PFSK-1 (cell line): ENCODE data around the gene SERGEF.
A peak's percentile ranks its signal among the peaks of the same experiment; 100 is the strongest.

Experiments
- FOXP2 ChIP-seq: optimal IDR thresholded peaks from 2 replicates; pipeline ENCODE3; 2011; ENCODE audit warnings: borderline replicate concordance, control low read depth, inconsistent platforms; ENCODE audit not compliant: insufficient read depth; ENCODE audit errors: extremely low read length, extremely low read depth
- POLR2AphosphoS5 ChIP-seq: IDR thresholded peaks from 2 replicates; pipeline ENCODE4 v1.6.1; 2012; ENCODE audit warnings: low read depth, mild to moderate bottlenecking, control low read depth, low read length, moderate library complexity
- SIN3A ChIP-seq: IDR thresholded peaks from 2 replicates; pipeline ENCODE4 v1.6.1; 2012; ENCODE audit warnings: mild to moderate bottlenecking, low read length, moderate library complexity, borderline replicate concordance; ENCODE audit not compliant: insufficient read depth
- TAF1 ChIP-seq: IDR thresholded peaks from 2 replicates; pipeline ENCODE4 v1.6.1; 2012; ENCODE audit warnings: low read length, control low read depth, borderline replicate concordance; ENCODE audit not compliant: insufficient read depth
- TF ChIP-seq, protein P1 (sequence below), 2 experiments: IDR thresholded peaks; 2 replicates each; pipeline versions ENCODE4 v1.6.1 to v1.8.0; 2011 to 2012; ENCODE audit warnings: low read depth in 2 of 2, low read length in 2 of 2, control low read depth in 1 of 2, inconsistent platforms in 1 of 2, mild to moderate bottlenecking in 1 of 2, moderate library complexity in 1 of 2; ENCODE audit not compliant: insufficient read depth in 1 of 2

SERGEF gene

DNA sequence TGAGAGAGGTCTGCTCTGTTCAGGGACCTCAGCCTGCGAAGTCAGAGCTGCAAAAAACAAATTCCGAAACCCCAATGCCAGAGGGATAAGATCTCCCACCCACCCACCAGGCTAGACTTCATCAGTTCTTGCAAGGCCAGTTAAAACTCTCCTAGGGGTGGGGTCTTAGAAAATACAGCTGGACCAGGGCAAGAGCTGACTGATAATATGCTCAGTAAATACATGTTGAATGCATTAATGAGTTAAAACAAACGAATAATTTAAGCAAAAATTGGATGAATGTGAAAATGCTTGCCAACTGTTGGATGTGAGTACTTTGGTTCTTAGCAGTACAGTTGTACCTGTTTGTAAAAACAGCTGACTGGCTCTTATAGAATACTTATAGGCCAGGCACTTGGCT is 129.8 kb downstream of the SERGEF start:
- no peak for TF ChIP-seq TAF1
- no peak for TF ChIP-seq POLR2AphosphoS5

DNA sequence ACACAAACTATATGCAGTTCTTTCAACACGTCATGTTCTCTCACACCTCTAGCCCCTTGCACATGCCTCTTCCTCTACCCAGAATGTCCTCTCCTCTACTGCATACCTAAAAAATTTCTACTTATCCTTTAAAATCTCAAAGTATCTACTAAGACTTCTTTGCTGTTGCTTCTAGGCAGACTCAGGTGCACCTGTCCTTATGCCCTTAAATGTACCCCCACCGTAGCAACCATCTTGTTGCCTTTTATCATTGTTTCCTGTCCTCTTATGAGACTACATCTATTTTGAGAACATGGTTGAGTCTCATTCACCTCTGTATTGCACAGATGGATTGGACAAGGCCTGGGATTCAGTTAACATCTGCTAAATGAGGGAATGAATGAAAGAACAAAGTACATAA is 134.1 kb downstream of the SERGEF start:
- TF ChIP-seq, protein P1, sequence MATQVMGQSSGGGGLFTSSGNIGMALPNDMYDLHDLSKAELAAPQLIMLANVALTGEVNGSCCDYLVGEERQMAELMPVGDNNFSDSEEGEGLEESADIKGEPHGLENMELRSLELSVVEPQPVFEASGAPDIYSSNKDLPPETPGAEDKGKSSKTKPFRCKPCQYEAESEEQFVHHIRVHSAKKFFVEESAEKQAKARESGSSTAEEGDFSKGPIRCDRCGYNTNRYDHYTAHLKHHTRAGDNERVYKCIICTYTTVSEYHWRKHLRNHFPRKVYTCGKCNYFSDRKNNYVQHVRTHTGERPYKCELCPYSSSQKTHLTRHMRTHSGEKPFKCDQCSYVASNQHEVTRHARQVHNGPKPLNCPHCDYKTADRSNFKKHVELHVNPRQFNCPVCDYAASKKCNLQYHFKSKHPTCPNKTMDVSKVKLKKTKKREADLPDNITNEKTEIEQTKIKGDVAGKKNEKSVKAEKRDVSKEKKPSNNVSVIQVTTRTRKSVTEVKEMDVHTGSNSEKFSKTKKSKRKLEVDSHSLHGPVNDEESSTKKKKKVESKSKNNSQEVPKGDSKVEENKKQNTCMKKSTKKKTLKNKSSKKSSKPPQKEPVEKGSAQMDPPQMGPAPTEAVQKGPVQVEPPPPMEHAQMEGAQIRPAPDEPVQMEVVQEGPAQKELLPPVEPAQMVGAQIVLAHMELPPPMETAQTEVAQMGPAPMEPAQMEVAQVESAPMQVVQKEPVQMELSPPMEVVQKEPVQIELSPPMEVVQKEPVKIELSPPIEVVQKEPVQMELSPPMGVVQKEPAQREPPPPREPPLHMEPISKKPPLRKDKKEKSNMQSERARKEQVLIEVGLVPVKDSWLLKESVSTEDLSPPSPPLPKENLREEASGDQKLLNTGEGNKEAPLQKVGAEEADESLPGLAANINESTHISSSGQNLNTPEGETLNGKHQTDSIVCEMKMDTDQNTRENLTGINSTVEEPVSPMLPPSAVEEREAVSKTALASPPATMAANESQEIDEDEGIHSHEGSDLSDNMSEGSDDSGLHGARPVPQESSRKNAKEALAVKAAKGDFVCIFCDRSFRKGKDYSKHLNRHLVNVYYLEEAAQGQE (IDR thresholded peaks at IDR 0.05; ENCODE audit: insufficient read depth in 1 of 2, low read depth in 2 of 2, low read length in 2 of 2), result no peak
- no peak for TF ChIP-seq POLR2AphosphoS5
- TF ChIP-seq SIN3A, result no peak
- no peak for TF ChIP-seq TAF1
- no peak for TF ChIP-seq FOXP2

DNA sequence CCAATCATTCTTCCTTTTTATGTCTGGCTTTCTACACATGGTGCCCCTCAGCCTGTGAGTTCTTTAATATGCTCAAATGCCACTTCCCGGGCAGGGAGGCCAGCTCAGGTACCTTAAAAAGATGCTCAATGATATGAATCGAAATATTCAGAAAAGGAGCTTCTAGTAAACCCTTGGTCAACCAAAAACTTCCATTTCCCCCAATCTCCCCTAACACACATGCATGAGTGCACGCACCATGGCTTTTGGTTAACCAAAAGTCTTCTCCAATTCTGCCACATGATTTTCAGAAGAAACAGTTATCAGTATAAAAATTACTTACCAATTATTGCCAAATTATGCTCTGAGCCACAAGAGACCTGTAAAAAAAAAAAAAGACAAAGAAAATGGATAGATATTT is 135.0 kb downstream of the SERGEF start:
- TF ChIP-seq, protein P1 (IDR thresholded peaks at IDR 0.05; ENCODE audit: insufficient read depth in 1 of 2, low read depth in 2 of 2, low read length in 2 of 2), result no peak
- TF ChIP-seq POLR2AphosphoS5 (no peak), TAF1 (no peak), SIN3A (no peak)

DNA sequence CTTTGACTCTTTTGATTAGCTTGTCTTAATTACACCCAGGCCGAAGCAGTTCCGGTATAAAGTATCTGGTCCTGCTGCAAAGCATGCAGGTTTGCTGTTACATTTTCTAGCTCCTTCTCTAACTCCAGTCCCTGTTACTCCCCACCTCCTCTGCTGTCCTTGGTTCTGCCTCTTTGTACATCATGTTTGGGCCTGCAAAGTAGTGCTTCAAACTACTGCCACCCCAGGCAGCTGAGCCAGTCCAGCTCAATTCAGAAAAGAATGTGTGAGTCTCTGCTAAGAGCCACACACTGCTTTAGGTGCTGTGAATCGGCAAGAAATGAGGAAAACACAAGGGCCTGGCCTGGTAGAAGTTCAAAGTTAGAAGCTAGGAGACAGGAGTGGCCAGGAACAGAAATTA is 136.0 kb downstream of the SERGEF start:
- TF ChIP-seq TAF1, result no peak
- no peak for TF ChIP-seq SIN3A
- TF ChIP-seq FOXP2, result no peak
- TF ChIP-seq, protein P1 (IDR thresholded peaks at IDR 0.05; ENCODE audit: insufficient read depth in 1 of 2, low read depth in 2 of 2, low read length in 2 of 2), result peak in 1 of 2 experiments; percentile 43; a peak in 1 of 4 replicates

DNA sequence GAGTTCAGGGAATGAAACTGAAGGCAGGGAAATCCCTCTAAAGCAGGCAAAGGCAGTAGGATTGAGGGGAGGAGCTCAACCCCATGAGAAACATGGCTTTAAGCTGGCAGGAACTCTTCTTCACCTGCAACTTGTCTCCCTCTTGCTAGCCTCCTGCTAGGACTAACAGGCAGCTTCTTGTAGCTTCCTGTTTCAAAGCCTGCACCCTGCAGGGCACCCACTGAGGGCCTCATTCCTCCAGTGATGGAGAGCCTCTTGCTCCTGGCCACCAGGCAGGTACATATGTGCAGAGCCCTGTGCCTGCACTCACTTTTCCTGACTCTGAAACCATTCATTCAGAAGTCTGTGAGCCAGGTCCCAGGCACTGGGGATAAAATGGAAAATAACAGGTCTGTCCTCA is 137.0 kb downstream of the SERGEF start:
- TF ChIP-seq FOXP2, result no peak
- TF ChIP-seq, protein P1 (IDR thresholded peaks at IDR 0.05; ENCODE audit: insufficient read depth in 1 of 2, low read depth in 2 of 2, low read length in 2 of 2), result no peak
- no peak for TF ChIP-seq TAF1
- TF ChIP-seq SIN3A, result no peak
- TF ChIP-seq POLR2AphosphoS5, result no peak
